Measurements from ENCODE around the gene ARHGAP44. TPM values are rescaled to one million over a fixed set of nuclear protein-coding genes. Genes with fewer than 3 reads are reported as not detected.

ARHGAP44 gene
- total and polyA plus RNA-seq, 2 donors (not counting 3 experiments of a cell fraction or from before 2014, with no cell fraction given): 0.11 to 0.42 TPM

- POLR2A ChIA-PET: no interaction called here
- BruUV-seq (replicated peaks): no TSS peak
- dilution Hi-C loops (cut with MboI; ENCODE audit: extremely low pct_ligation_motif_present, low sequenced_read_pairs): loop anchor here (25.0 kb wide), 1 partner anchor 96 kb away; no protein-coding TSS in a partner anchor
These were observed 76.9 kb downstream of the ARHGAP44 start for GRCh38 chr17:12866244-12866643.

More at GRCh38 chr17:12866244-12866643, 76.9 kb downstream of the ARHGAP44 start:
- Histone ChIP-seq H3K4me2 (ENCODE audit: insufficient read depth, low read length) (no peak overlapping the region), H3K27ac (ENCODE audit: insufficient read depth, low read depth, low read length) (no peak overlapping the region), H3K9me1 (replicated peaks; ENCODE audit: control insufficient read depth, extremely low read depth, insufficient read depth, low read length) (no peaks in the 10 kb centered on the region), H3K27me3 (ENCODE audit: control insufficient read depth in 2 of 2, insufficient read depth in 2 of 2, low read length in 2 of 2) (no peaks in the 10 kb centered on the region), H2AFZ (ENCODE audit: low read depth, low read length) (no peak overlapping the region), H3K36me3 (ENCODE audit: control insufficient read depth in 2 of 2, extremely low read depth in 1 of 2, insufficient read depth in 2 of 2, low read length in 2 of 2) (no peaks in the 10 kb centered on the region), H3K4me3 (replicated peaks in 1 of 3; ENCODE audit: insufficient read depth in 1 of 3, low read depth in 1 of 3, low read length in 3 of 3) (no peak overlapping the region), H3K4me1 (ENCODE audit: control insufficient read depth, extremely low read depth, insufficient read depth, low read length) (no peaks in the 10 kb centered on the region), H4K20me1 (replicated peaks; ENCODE audit: control insufficient read depth, extremely low read depth, insufficient read depth, low read length) (no peaks in the 10 kb centered on the region), H3K9me3 (replicated peaks; ENCODE audit: control insufficient read depth, insufficient read depth, low read length) (no peaks in the 10 kb centered on the region), H3K9ac (replicated peaks; ENCODE audit: extremely low read depth, insufficient read depth, low read length) (no peak overlapping the region), H3K79me2 (ENCODE audit: control insufficient read depth, insufficient read depth, low read length) (no peaks in the 10 kb centered on the region)
- CTCF ChIA-PET: no interaction called here
- intact Hi-C loops (cut with micrococcal nuclease): no loop called here
- FAIRE-seq: no peak
- no peak for DNase-seq (ENCODE audit: low read depth, low spot score)
- TF ChIP-seq GATA2 (IDR thresholded peaks at IDR 0.05; ENCODE audit: insufficient read depth, insufficient read length, low read depth, low read length) (no peak), FOS (IDR thresholded peaks at IDR 0.05; ENCODE audit: borderline replicate concordance, insufficient read depth, low read length) (no peak), CTCF (IDR thresholded peaks at IDR 0.05; ENCODE audit: extremely low read depth in 1 of 2, insufficient read depth in 1 of 2, low read depth in 1 of 2, low read length in 2 of 2) (no peak), JUN (IDR thresholded peaks at IDR 0.05; ENCODE audit: borderline replicate concordance, insufficient read depth, insufficient read length, low read depth) (no peak), POLR2A (IDR thresholded peaks at IDR 0.05; ENCODE audit: low read depth, low read length) (no peak), POLR2AphosphoS5 (IDR thresholded peaks at IDR 0.05; ENCODE audit: insufficient read depth, low read depth, low read length) (no peak), EZH2 (IDR thresholded peaks at IDR 0.05; ENCODE audit: borderline replicate concordance, low read depth, low read length, severe bottlenecking) (no peak), MYC (IDR thresholded peaks at IDR 0.05; ENCODE audit: low read depth, low read length) (no peak)
- TF ChIP-seq, protein P1, sequence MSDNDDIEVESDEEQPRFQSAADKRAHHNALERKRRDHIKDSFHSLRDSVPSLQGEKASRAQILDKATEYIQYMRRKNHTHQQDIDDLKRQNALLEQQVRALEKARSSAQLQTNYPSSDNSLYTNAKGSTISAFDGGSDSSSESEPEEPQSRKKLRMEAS (IDR thresholded peaks at IDR 0.05; ENCODE audit: insufficient read depth, insufficient read length): no peak

All from endothelial cell of umbilical vein (primary cell).